Non-pigmented ciliary epithelial cell (primary cell): ENCODE data around the gene PTN.

Experiments used
- DNase-seq: peaks from one replicate; pipeline ENCODE4 v3.0.0-alpha.2; 2010; ENCODE audit warnings: low read depth

Gene PTN

GRCh38 chr7:137343281-137343841, at the start of gene PTN:
Gene PTN, minus strand, starts transcription at chr7:137343733. Its CDS starts 88,760 bp downstream, at chr7:137254973.
- no peak for DNase-seq

GRCh38 chr7:137390076-137390475, 46.5 kb upstream of the PTN start:
- DNase-seq = no peak

GRCh38 chr7:137388916-137389315, 45.4 kb upstream of the PTN start:
- no peak for DNase-seq

- no peak for DNase-seq
Measured at GRCh38 chr7:137386966-137387365, 43.4 kb upstream of the PTN start.

GRCh38 chr7:137381045-137381444, 37.5 kb upstream of the PTN start:
- no peak for DNase-seq

- no peak for DNase-seq
Measured at GRCh38 chr7:137373507-137373906, 30.0 kb upstream of the PTN start.

GRCh38 chr7:137371616-137372015, 28.1 kb upstream of the PTN start:
- DNase-seq = no peak

- DNase-seq = no peak
Measured at GRCh38 chr7:137366995-137367394, 23.5 kb upstream of the PTN start.

GRCh38 chr7:137363683-137364082, 20.1 kb upstream of the PTN start:
- DNase-seq = no peak

GRCh38 chr7:137360087-137360679, 16.6 kb upstream of the PTN start:
- DNase-seq = no peak

GRCh38 chr7:137354961-137355360, 11.4 kb upstream of the PTN start:
- DNase-seq = no peak

- no peak for DNase-seq
Measured at GRCh38 chr7:137354396-137354795, 10.9 kb upstream of the PTN start.

- DNase-seq = no peak
Measured at GRCh38 chr7:137351941-137352340, 8.4 kb upstream of the PTN start.

GRCh38 chr7:137345799-137346449, 2.4 kb upstream of the PTN start:
- DNase-seq = no peak

- DNase-seq = no peak
Measured at GRCh38 chr7:137342828-137343261, 688 bp downstream of the PTN start.

- DNase-seq = no peak
Measured at GRCh38 chr7:137342265-137342664, 1.3 kb downstream of the PTN start.

GRCh38 chr7:137337902-137338301, 5.6 kb downstream of the PTN start:
- no peak for DNase-seq

- DNase-seq = no peak
Measured at GRCh38 chr7:137335814-137336213, 7.7 kb downstream of the PTN start.

- no peak for DNase-seq
Measured at GRCh38 chr7:137331378-137331777, 12.2 kb downstream of the PTN start.

- no peak for DNase-seq
Measured at GRCh38 chr7:137329411-137329810, 14.1 kb downstream of the PTN start.

GRCh38 chr7:137328373-137329120, 15.0 kb downstream of the PTN start:
- DNase-seq = no peak

- DNase-seq = no peak
Measured at GRCh38 chr7:137325927-137326326, 17.6 kb downstream of the PTN start.
